HG03045 (cell line): Measurements from ENCODE around the gene VPS41.

ENCODE experiments used
- ATAC-seq: cut with Tn5 transposase; IDR thresholded peaks from one replicate; pipeline ENCODE4 v1.9.1; 2021; ENCODE audit warnings: mild to moderate bottlenecking, moderate library complexity; ENCODE audit not compliant: unreplicated experiment

The VPS41 gene

DNA sequence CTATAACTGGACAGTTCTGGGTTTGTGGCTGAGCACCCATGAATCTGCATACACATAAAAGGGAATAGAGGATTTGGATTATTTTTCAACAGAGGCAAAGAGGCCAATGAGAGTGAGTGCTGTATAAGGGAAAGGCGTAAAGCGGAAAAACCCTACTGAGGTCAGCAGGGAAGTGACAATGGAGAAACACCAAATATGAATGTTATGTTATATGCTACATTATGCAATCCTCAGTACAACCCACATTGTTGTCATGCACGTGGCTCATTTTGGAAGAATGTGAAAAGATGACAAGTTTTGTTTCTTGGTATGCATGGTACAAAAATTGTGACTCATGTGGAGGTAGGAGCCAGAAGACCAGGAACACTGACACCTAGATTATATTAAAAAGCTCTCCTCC lies 164.2 kb downstream of the VPS41 start:
- ATAC-seq = no peak

DNA sequence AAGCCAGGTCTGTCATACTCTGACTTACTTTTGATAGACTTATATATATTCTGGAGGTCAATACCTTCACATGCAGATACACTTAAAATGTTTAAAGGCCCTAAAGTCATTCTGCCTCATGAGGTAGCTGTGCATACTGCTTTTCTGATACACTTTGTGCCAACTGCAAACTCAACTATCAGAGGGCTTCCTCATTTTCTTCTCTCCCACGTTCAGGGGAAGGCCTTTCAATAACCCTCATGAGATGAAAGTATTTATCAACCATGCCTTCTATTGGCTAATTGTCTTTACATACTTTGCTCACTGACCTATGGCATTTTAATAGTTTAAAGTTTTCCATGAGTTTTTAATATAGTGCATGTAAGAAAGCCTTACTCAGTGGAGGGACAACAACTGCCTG lies 165.1 kb downstream of the VPS41 start:
- ATAC-seq = no peak

DNA sequence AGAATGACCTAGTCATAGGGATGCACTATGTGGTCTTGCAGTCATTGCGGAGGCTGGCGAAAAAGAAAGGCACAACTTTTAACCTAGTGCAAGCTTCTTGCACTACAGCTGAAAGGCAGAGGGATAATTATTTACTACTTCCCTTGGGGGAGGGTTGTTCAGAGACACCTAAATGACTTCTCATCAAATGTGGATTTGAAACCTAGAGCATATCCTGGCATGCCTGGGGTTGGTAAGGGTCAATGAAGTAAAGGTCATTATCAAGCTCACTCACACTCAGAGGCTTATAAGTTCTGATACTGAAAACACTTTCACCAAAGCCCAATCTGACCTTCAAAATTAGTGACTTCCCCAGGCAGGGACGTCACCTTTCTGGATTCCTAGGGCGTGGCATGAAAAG lies 168.9 kb downstream of the VPS41 start:
- no peak for ATAC-seq

DNA sequence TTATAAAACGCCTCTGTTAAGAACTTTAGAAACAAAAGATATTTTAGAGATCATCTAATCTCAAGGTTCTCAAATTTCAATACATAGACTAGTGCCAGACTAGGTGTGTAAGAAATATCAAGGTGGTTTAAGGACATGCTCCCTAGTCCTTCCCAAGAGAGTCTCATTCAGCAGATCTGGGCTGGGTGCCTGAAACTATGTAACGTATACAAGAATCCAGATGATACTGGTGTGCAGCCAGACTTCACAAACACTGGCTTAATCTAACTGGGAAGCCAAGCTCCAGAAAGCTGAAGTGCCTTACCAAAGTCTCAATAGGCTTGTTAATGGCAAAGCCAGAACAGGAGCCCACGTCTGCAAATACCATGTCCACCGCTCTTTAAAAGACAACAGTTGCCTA lies 172.9 kb downstream of the VPS41 start:
- ATAC-seq = no peak

DNA sequence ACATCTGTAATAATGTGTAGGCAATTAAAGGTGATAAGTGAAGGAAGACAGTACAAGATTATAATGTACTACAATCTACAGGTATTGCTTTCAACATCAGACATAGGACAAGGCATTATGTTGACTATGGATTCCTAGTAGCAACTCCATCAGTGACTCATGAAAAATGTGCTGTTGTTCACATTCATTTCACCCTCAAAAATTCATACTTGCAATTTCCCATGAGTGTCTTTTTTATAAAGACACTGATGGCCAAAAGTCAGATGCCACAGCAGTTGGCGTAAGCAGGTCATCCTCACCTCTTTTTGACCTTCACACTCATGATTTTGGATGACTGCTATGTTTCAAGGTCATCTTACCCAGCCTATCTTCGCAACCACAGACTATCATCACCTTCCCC lies 177.8 kb downstream of the VPS41 start:
- no peak for ATAC-seq

DNA sequence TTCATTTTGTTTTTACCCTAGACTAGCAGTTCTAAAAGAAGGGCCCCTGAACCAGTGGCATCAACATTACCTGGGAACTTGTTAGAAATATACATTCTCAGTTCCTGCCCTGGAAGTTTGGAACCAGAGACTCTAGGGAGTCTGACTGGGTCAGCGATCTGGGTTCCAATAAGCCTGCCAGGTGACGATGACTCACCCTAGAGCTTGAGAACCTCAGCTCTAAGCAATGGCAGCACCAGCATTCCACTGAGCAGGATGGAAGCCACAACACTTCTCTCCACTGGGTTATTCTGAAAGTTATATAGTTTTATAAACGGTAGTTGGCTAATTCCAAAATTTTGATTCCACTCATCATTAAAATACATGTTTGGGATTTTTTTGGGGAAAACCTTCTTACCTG lies 180.8 kb downstream of the VPS41 start:
- no peak for ATAC-seq

DNA sequence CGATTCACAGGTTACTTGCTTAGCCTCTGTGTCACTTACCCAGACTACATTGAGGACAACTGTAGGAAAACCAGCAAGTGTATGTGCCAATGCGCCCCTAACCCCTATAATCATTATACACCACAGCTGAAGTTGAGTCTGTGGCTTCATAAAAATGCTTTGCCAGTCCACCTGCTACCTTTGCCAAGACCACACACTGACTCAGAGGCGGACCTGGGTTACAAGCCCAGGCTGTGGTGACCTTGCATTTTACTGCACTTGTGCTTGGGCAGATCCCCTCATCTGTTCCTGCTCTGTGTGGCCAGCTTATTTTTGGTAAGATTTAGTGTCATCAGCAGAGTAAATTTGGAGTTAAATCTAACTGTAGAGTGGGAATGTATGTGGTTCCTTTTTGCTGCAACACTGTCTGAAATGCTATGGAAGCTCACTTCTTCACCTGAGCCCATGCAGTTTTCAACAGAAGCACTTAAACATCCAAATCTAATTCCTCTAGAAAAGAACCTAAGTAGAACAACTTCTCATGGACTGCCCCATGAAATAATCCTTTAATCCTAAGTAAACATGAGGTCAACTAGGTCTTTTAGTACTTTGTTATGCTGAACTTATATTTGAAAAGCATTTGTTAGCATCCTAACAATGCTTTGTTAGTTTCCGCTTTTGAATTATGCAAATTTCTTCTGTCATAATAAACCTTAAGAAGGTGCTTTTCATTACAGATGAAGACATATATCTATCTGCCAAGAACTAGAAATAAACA lies 181.6 kb downstream of the VPS41 start:
- no peak for ATAC-seq

DNA sequence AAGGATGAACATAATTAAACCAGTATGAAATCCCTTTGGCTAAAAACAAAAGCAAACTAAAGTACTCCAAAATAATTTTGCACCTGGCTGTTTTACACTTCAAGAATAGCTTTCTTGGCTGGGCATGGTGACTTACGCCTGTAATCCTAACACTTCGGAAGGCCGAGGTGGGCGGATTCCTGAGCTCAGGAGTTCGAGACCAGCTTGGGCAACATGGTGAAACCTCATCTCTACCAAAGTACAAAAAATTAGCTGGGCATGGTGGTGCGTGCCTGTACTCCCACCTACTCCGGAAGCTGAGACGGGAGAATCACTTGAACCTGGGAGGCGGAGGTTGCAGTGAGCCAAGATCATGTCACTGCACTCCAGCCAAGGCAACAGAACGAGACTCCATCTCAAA lies 185.7 kb downstream of the VPS41 start:
- ATAC-seq = no peak

DNA sequence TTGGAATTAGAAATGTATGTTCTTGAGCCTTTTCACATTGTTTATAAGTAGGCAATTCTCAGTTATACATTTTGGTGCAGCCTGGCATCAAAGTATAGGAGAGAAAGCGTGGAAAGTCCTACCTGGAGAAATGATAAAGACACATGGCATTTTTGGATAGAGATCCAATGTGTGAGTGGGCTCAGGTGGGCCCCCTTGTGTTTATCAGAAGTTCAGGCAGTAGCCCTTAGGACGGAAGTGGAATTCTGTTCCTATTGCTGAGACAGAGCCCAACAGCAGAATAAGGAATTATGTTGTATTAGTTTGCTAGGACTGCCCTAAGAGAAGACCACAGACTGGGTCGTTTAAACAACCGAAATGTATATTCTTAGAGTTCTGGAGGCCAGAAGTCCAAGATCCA lies 192.6 kb downstream of the VPS41 start:
- ATAC-seq = no peak

DNA sequence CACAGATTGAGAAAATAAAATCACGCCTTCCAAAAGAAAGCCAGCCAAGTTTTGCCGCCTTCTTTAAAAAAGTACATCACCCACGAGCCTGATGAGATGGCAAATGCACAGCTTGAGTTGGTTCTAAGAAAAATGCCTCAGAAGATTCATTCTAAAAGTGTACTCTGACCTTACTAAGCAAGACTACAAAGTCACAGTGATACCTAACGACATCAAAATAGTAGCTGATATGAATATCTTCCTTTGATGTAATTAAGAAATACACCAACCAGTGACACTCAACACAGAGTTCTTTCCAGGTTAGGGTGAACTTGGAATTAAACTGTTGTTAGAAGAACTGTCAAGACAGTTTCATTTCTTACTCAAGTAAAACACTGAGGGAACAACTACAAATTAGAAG lies 199.9 kb downstream of the VPS41 start:
- no peak for ATAC-seq

DNA sequence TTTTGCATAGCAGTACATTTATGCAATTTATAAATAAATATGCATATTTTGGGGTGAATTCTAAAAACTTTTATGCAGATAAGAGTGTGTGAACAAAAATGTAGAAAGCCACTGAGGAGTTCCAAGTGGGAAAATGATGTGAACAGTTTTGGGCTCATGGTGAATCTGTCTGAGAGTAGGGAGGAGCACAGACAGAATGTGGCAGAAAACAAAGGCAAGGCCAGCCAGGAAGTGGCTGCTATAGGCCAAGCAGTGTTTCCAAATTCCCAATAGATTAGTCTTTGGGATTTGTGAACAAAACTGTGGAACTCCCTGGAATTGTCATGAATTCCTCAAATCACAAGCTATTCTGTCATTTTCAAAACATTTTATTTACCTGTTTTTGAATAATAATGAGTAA lies 204.2 kb downstream of the VPS41 start:
- ATAC-seq = no peak

DNA sequence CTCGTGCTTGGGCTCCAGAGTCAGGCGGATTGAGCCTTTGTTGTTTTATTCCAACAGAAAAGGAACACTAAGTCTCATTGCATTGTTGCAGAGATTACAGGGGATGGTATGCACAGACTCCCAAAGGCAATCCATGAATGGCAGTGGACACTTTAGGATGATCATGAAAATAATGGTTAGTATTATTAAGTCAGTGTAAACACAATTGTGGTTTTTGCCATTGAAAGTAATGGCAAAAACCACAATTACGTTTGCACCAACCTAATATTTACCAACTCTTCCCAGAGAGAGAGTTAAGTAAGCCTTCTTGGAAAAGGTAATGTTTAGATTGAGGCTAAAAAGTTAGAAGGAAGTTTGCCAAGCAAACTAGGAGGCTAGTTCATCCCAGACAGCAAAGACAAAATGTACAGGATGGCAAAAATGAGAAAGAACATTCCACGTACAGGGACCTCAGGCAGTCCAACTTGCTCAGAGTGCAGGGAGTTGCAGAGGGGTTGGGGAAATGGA lies 204.9 kb downstream of the VPS41 start:
- no peak for ATAC-seq

DNA sequence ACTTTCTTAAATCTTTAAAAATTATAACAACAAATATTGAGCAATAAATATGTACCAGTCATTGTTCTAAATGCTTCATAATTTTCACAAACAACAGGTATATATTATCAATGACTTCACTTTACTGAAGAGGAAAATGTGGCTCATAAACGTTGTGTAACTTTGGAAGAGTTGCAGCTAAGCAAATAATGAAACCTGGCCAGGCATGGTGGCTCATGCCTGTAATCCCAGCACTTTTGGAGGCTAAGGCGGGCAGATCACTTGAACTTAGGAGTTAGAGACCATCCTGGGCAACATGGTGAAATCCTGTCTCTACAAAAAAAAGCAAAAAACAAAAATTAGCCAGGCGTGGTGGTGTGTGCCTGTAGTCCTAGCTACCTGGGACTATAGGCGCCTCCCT lies 205.9 kb downstream of the VPS41 start:
- ATAC-seq = no peak

DNA sequence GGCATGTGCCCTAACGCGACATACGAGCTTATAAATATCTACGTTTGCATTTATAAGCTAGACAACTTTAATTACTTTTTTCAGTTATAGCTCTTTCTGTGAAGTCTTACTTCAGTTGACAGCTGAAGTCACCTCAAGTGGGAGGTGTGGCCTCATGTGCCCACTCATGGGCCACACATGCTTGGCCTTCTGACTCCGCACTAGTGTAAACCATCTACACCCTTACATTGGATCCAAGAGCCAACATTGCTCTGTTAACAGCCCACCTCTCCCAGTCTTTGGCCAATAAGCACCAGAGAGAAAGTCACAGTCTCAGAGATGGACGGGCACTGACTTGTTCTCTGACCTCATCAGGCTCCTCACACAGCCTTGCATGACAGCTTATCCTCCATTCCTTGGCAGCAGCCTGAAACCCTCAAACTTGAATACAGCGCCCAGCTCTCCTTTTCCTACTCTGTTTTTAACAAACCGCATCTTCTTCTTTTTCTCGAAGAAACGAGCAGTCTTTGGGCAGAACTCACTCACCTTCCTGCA lies 206.9 kb downstream of the VPS41 start:
- no peak for ATAC-seq

DNA sequence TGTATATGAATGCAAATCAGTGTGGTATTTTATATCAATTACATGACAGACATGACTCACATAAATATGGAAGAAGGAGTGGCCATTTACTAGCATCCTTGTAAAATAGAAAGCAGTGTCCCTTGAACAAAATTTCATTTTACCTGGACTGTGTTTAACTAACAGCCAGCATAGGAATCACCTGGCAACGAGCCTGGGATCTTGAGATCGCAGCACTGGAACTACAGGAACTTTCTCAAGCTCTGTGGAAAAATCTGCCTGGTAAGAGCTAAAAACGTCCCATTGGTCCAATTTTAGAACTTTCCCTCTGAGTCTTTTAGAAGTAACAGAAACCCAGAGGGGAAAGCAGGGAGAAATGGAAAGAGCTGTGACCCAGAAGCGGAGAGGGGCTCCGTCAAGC lies 208.9 kb downstream of the VPS41 start:
- ATAC-seq = no peak

DNA sequence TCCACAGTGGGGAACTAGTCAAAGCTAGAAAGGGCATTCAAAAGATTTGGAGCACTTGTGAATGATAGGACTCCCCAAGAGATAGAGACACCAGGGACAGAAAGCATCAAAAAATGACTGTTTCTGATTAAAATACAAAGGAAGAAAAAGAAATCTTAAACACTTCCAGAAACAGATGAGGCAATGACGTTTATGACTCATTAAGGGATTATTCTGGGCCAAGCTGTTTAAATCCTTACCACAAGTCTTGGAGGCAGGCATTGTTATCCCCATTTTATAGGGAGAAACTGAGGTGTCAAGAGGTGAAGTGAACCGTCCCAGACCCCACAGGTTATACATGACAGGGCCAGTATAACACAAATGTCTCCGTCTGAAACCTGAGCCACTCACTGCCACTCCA lies 209.5 kb downstream of the VPS41 start:
- no peak for ATAC-seq

DNA sequence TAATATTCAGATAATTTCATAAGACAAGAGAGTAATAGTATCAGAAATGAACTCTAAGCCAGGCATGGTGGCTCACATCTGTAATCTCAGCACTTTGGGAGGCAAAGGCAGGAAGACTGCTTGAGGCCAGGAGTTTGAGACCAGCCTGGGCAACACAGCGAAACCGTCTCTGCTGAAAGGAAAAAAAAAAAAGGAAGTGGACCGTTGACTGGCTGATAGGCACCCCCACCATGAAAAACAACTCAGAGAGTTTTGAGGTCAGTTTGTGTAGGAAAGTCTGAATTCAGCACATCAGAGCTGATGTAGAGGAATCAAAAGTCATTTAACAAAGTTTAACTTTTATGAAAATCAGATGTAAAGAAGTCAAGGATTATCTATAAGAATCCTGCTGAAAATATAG lies 214.7 kb downstream of the VPS41 start:
- ATAC-seq = no peak

DNA sequence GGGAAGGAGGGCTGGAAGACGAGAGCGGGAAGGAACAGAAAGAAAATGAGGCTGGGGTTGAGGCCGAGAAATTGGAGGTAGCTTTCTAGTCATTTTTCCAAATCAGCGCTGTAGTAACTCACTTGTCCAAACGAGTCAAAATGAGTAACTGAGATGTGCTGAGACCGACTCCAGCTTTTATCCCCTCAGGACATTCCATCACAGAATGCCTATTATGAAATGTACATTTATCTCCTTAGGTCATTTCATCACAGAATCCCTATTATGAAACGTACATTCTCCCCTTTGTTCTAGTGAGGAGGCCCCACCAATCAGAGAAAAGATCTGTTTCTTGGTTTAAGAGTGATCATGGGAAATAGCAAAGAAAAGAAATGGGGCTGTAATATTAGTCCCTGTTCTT lies 222.1 kb downstream of the VPS41 start:
- ATAC-seq = no peak

DNA sequence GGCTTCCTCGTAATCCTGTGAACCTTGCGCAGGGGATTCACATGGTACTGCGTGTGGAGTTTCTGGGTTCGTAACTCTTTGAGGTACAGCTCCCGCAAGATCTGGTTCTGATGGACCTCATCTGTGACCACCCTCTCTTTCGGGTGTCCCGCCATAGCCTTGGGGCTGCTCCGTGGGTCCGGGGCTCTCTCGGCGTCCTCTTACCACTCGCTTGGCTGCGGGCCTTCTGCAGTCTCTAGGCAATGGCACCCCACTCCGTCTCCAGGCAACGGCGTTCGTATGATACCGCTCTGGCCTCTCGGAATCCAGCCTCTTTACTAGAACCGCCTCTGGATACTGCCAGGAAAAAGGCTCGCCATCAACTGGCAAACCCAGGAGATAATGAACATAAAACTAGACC lies 223.1 kb downstream of the VPS41 start:
- ATAC-seq = no peak

DNA sequence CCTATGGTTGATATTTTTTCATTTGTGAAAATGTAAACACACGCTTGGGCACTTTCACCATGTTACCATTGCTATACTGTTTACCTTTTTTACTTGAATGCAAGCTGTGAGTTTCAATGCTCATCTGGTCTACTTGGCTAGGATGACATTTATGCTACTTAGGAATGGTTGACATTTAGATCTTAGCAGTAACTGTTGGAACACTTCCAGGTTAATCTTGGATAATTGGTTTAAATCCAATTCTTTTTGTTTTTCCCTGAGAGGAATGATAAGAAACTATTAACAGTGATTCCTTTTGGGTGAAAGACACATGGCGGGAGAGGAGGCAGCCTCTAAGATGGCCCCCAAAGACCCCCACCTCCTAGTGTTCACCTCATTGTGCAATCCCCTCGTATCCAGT lies 226.4 kb downstream of the VPS41 start:
- no peak for ATAC-seq

DNA sequence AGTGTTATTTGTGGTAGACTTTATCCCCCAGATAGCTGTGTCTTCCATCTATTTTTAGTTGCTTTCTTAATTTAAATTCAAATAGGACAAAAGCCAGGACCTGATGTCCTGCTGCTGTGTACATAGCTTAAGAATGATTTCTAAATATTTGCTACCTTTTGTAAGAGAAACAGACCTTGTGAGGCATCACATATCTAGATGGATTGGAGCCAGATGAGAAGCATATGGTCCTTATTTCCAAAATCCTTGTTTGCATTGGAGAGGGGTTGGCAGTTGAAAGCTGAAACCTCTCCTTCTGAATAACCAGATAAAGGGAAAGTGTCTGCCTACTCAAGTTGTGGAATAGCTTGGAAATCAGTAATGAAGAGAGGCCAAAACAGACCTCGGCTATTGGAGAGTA lies 227.1 kb downstream of the VPS41 start:
- ATAC-seq = no peak

DNA sequence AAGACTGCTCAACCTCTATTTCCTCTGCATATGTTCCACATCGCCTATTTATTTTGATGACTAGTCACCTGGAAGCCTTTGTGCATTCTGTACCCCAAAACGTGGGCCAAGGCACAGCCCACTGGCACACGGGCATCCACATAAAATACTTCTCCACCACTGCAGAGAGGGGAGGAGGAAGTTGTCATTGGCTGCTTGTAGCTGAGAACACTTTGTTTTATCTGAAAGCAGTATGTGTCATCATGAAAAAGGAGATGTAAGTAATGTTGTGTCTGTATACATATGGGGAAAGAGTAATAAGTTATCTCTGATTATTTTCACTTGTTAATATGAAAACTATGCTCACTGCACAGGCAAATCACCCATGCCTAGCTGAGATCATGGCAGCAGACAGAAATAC lies 229.6 kb downstream of the VPS41 start:
- ATAC-seq = no peak

DNA sequence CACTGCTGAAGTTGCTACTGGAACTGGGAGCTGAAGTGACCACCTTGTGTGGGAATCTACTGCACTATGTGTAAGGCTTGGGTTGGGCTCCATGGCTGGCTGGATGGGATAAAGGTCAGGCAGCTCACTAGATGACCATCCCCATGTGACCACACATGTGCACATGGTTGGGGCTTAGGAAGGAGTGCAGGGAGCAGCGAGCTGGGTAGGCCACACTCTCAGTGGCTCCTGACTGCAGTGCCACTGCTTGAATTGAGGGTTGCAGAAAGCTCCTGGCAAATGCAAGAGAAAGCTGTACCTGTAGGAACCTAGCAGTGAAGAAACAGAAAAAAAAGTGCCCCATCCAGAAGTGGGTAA lies 230.3 kb downstream of the VPS41 start:
- no peak for ATAC-seq
